Muscle of back (tissue), 11 donors: ENCODE data around the gene CDH11. TPM values are rescaled to one million over a fixed set of nuclear protein-coding genes. Genes with fewer than 3 reads are reported as not detected.
A peak's percentile ranks its signal among the peaks of the same experiment; 100 is the strongest.

Source experiments
- DNase-seq, 3 donors: peaks; one replicate each; pipeline versions ENCODE4 v3.0.0 to v3.0.0-alpha.2; 2013
- polyA plus RNA-seq, 10 donors: library from polyadenylated mRNA; unstranded; fragments of 120-200 nt; gene quantifications; one replicate each; pipeline ENCODE4 v1.2.1, GENCODE V29; 2013; ENCODE audit not compliant: insufficient read length in 10 of 10

CDH11 gene
- polyA plus RNA-seq, 10 donors = 48.7 to 120 (median 67.1) TPM

- DNase-seq = no peak
Observed at GRCh38 chr16:65075877-65076276, 46.0 kb downstream of the CDH11 start.

DNA sequence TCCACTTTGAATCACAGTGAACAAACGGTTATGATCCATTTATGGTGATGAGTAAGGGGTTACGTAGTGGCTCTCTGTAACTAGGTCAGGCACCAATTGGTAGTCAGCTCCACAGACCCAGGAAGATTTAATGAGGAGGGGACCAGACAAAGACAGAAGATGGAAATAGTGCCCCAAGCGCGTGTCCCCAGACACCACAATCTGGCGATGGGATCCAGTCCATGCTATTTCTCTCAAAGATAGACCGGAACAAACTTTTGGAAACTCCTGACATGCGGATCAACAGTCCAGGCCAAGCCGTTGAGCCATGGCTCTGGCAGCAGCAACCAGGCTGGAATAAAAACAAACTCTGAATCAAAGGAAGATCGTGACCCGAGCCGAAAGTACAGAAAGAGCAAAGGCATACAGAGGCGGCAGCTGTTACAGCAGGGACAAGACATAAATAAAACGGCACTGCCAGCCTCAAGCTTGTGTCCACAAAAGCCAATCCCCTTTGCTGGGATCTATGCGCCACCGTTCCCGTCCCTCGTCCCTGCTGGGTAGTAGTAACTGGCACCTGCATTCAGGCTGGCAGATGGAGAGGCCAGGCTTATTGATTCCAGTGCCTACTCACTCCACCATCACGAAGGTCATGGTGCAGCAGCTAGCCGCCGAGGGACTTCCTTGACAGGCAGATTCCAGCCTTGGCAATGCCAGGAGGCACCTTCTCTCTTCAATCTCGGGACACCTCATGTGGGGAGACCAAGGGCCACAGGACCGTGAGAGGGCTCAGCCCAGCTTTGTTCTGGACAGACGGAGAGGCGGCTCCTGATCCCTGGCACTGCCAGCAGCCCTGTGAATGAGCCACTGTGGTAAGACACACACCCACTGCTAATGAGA is 50.2 kb downstream of the CDH11 start:
- peak; percentile 38 to 72 (median 70) for DNase-seq

DNA sequence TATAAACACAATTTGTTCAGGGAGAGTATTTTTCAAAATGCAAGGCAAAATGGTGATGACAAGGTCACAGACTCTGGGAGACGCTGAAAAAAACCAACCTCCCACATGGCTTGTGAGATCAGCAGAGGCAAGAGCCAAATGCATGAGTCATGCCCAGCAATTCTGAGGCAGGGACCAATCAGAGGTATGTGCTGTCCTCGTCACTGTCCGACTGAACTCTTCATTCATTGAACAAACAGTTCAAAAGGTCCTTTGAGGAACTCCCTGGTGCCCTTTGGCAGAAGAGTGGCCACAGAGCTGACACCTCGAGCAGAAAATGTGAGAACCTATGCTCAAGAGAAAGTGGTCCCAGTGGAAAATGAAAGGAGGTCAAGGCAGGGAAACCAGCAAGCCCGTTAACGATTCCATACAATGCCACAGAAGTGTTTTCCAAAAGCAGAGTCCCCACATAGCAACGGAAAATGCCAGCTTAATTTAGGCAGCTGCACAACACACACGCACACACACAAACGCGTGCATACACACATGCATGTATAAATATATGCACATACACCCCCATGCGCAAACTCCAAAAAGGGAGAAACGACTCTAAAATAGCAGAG is 50.9 kb downstream of the CDH11 start:
- peak; percentile 72 to 93 (median 73) for DNase-seq

DNA sequence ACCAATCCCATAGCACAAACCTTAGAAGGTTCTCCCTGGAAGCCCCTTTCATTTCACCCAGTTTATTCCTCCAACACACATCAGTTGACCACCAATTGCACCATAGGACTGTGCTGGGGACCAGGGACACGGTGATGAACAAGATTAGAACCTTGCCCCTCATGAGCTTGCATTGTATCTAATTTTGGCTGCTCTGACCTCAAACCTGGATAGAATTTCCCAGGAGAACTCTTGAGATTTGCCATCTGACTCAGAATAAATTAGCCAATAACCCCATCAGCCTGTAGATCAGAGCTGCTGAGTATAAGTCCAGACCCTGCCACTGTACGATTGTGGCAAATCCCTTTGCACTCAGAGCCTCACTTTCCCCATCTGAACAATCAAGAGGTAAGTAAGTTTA is 52.1 kb downstream of the CDH11 start:
- DNase-seq = no peak

DNA sequence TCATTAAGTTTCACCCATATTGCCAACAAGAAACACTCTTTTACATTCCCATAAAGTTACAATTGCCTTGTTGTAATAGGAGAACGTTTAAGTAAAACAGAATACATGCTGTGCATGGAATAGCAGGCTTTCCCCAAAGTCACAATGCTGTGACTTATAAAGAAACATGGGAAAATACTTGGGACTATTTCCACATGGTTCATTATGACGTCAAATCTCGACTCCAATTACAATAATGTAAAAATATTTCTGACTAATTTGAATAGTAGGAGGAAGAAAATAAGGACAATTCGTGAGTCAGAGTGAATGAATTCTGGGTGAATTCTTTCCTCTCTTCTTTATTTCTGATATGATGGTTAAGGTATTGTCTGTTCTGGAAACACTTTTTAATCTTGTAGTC is 52.8 kb downstream of the CDH11 start:
- DNase-seq = peak in 1 of 3 donors; percentile 81

DNA sequence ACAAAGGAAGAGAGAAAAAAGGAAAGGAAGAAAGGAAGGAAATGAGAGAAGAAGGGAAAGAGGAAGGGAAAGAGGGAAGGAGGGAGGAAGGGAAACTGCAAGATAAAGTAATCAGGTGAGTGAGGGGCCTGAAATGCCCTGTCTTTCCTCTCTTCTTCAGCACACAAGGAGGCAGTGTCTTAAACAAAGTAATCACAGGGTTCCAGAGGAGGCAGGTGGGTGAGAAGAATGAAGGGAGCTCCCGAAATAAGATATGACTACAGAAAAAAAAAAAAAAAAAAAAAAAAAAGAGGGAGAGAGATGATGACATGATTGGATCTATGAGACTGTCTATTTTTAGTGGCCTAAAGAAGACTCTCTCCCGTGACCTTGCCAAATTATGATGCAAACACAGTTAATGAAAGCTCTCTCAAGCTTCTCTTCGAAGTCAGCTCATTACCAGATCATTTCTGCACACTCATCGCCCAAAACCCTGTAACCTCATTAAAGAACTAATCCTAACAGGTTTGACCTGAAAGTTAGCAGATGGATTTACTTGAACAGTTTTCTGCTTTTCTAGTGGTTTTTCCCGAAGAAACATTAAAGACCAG is 53.6 kb downstream of the CDH11 start:
- peak; percentile 35 to 73 (median 58) for DNase-seq

- DNase-seq = no peak
Observed at GRCh38 chr16:65066651-65067050, 55.2 kb downstream of the CDH11 start.

DNA sequence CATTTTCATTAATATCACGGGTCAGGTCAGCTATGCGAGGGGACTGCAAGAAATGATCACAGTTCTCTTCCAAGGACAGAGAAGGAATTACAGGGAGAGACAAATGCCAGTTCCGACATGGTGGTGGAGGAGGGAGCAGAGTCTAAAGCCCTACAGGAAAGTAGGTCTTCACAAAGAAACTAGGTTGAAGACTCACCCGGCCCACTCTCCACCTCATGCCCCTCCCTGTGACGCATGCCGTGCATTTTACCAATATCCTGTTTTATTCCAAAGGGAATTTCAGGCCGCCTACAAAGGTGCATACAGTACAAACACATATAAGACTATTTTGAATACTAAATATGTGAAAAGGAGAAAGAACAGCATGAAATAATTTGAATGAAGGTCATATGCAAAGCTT is 56.8 kb downstream of the CDH11 start:
- no peak for DNase-seq

DNA sequence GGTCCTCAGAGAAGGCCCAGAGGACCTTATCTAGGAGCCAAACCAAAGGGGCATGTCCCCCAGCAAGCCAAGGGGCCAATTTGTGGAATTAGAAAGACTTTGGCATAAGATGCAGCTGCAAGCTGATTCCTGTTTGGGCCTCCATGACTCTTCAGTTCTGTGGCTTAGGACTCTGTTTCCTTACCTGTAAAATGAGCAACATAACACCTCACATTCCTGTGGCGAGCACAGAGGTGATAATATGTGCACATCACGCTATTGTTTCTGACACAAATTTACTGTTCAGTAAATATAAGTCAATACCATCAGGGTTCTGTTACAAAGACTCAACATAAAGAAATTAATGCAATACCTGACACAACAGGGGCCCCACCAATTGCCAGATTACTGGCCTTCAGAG is 57.7 kb downstream of the CDH11 start:
- no peak for DNase-seq

- DNase-seq = peak in 1 of 3 donors; percentile 44
Observed at GRCh38 chr16:65062736-65063583, 58.9 kb downstream of the CDH11 start.

DNA sequence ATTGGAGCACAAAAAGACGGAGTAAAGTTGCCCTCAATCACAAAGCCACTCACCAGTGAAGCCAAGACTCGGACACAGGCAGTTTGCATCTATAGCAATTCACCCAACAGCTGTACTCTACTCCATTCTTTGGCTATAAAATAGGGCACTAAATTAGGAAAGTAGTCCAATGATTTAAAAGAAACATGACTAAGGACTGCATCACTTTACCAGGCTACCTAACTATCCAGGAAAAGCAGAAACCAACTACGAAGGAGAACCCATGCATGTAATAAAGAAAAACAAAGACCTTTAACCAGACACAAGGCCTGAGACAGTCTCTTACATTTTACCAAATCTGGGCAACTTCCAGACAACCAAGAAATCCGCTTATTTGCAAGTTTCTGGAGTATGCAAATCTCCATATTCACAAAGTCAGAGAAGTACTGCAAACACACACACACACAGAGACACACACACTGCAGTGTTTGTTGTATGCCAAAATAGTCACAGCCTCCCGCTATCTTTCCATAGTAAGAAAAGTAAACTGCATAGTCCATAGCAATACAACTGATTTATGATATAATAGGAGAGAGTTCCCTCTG is 59.8 kb downstream of the CDH11 start:
- DNase-seq = no peak

- DNase-seq = no peak
Observed at GRCh38 chr16:65061263-65061662, 60.6 kb downstream of the CDH11 start.

DNA sequence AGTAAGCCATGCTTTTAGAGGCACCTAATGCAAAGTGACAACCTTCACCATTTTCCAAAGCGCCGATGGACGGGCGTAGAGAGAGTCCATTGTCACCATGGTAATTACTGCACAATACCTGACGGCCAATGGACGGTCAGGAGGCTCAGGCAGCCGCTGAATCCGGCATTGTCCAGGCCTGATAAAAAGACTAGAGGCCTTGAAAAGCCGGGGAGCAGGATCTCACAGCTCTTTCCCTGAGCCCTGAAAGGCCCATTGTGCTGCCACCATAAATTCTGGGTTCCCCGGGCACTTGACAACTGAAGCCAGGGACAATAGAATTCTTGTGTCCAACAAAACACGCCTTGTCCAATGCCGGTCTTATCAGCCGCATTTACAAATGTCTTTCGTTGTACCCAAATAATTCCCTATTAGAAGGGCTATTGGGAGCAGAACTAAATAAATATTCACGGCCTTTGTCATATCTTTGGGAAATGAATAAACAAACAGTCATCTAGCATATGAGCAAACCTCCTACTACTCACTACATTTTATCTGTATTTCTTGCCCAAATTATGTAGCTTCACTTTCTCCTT is 62.4 kb downstream of the CDH11 start:
- no peak for DNase-seq

- no peak for DNase-seq
Observed at GRCh38 chr16:65057184-65057583, 64.7 kb downstream of the CDH11 start.

DNA sequence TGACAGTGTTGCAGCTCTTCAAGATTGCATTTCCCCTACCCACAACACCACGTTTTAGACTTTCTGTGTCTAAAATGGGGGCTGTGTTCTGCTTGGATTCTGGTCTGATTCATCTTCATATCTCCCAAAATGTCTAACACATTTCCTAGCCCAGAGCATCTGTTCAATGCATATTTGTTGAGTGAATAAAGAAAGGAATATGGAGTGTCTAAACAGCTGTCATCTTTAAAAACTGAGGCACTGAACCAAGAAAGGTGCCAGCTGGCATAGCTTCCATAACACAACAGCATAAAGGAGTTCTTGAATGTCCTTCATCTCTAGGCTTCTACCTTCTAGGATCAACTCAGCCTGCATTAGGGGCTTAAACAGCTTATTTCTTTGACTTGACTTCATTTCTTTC is 67.4 kb downstream of the CDH11 start:
- DNase-seq = no peak

DNA sequence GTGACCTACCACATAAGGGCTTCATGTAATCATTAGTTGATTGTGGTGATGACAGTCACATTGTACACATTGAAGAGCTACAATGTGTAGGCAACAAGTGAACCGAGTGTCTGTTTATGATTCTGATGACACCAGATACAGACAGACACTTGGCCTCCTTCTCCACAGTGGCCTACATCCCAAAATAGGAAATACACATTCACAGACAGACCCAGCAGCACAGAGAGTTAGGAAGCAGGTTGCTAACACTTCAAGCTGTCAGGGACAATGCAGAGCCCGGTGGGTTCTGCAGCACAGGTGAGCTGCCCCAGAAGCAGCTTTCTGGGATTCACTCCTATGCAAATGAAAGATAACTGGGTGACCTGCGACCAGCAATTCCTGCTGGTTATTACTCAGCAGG is 72.2 kb downstream of the CDH11 start:
- DNase-seq = no peak

DNA sequence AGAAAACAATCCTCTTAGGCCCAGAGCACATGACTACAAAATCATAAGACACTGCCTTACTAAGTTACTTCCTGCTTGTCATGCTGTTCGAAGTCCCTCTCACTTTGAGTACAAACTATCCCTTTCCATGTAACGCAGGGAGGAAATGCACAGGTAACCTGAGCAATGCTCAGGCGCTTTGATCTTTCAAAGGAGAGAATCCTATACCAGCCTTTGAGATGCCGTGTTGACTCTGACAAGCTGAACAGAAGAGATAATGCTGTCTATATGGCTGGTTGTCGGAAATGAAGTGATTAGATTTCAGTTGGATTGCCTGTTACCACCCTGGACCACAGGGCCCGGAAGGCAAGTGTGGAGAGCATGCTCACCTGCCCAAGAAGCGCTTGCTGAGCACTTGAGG is 75.9 kb downstream of the CDH11 start:
- no peak for DNase-seq

DNA sequence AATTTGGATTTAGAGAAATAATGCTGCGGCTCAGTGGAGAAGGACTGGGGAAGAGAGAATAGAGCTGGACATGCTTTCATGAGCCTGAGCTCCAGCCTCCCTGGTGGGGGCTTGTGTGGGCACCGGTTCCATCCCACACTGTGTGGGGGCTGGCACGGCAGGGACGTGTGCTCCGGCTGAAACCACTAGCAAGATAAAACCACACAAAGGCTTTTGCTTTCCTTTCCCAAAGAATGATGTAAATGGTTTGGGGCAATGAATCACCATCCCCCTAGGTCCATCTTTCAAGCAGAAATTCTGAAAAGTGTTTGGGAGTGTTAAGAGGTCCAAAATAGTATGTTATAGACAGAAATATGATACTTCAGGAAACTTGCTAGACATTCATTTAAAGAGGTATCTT is 77.0 kb downstream of the CDH11 start:
- DNase-seq = peak in 1 of 3 donors; percentile 68

GRCh38 chr16:65044026-65044425 is 77.8 kb downstream of the CDH11 start:
- no peak for DNase-seq

DNA sequence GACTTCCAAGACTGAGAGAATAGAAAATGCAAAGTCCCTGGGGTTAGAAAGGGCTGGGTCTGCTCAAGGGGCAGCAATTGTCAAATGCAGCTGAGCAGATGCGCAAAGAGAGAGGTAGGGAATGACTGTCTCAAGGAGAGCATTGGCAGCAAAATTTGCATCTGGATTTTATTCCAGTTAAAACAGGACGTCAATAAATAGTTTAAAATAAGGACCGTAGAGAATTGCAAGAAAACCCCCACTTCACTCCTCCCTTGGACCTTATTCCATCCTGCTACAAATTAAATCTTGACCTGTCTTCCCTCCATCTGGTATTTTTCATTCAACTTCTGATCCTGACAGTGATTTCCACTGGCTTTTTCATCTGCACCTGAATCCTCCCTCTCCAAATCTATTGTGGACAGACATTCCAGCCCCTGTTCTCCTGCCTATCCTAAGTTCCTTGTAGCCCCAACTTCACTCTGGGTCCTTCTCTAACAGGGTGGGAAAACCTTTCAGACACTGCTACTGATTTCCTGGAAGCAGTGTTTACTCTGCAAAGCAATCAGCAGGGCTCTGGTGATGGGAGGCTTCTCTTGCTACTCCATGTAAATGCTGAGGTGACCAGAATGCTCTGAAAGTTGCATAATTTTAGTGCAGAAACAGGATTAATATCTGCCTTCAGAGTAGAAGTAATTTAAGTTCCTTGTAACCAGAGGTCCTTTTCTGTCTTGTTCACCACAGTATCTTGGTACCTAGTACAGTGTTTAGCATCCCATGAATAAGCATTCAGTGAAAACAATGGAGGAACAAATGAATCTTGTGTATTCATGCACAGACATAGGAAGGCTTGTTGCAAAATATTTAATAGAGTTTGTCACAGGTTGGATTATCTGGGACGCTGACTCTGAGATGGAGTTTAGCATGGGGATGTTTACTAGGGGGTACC is 79.2 kb downstream of the CDH11 start:
- DNase-seq = peak in 1 of 3 donors; percentile 52
